ENCODE measurements around the gene PAGE5. TPM values are rescaled to one million over a fixed set of nuclear protein-coding genes. Genes with fewer than 3 reads are reported as not detected.

Gene PAGE5
- total RNA-seq = not detected in 2 replicates
- long read RNA-seq = 0 reads

GRCh38 chrX:55220119-55220794, at the start of gene PAGE5:
Gene PAGE5 (plus strand): TSS chrX:55220346. CDS start chrX:55221383, 1,037 bp downstream.
- Mint-ChIP-seq H3K27me3 (no peaks in the 10 kb centered on the region), H3K4me1 (ENCODE audit: low read depth) (no peaks in the 10 kb centered on the region), H3K4me3 (ENCODE audit: low read depth) (no peak within 1 kb of the TSS), H3K27ac (no peak within 1 kb of the TSS), H3K9me3 (ENCODE audit: low read depth) (peaks cover 31% of the 10 kb centered on the region), H3K36me3 (ENCODE audit: insufficient read depth) (no peaks in the 10 kb centered on the region)
- DNase-seq (ENCODE audit: low spot score, unreplicated experiment) = no peak
- TF ChIP-seq, protein P1, sequence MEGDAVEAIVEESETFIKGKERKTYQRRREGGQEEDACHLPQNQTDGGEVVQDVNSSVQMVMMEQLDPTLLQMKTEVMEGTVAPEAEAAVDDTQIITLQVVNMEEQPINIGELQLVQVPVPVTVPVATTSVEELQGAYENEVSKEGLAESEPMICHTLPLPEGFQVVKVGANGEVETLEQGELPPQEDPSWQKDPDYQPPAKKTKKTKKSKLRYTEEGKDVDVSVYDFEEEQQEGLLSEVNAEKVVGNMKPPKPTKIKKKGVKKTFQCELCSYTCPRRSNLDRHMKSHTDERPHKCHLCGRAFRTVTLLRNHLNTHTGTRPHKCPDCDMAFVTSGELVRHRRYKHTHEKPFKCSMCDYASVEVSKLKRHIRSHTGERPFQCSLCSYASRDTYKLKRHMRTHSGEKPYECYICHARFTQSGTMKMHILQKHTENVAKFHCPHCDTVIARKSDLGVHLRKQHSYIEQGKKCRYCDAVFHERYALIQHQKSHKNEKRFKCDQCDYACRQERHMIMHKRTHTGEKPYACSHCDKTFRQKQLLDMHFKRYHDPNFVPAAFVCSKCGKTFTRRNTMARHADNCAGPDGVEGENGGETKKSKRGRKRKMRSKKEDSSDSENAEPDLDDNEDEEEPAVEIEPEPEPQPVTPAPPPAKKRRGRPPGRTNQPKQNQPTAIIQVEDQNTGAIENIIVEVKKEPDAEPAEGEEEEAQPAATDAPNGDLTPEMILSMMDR (IDR thresholded peaks at IDR 0.05; ENCODE audit: unreplicated experiment) = no peak

DNA sequence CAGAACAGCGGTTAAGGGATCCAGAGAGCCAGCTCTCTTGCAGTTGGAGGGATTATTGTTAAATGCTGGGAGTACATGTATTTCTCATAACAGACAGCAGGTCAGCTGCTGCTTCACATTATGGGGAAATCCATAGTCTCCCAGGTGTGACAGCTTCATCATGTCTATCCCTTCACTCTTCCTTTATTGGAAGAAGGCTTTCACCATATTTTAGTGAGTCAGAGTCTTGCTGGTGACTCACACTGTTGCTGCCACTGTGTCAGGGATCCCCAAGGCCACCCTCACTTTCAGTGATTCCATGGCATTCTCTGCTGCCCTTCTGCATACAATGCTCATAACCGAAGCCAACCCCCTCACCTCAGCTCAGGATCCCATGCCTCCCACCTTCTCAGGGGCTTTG, 32.9 kb upstream of the PAGE5 start:
- TF ChIP-seq, protein P1 (IDR thresholded peaks at IDR 0.05; ENCODE audit: unreplicated experiment) = no peak
- H3K4me3 Mint-ChIP-seq (ENCODE audit: low read depth) = no peak overlapping the region
- no peak overlapping the region for H3K27ac Mint-ChIP-seq
- H3K9me3 Mint-ChIP-seq (ENCODE audit: low read depth) = peaks cover 30% of the 10 kb centered on the region
- no peaks in the 10 kb centered on the region for H3K36me3 Mint-ChIP-seq (ENCODE audit: insufficient read depth)
- no peaks in the 10 kb centered on the region for H3K27me3 Mint-ChIP-seq
- no peak for DNase-seq (ENCODE audit: low spot score, unreplicated experiment)
- no peaks in the 10 kb centered on the region for H3K4me1 Mint-ChIP-seq (ENCODE audit: low read depth)

DNA sequence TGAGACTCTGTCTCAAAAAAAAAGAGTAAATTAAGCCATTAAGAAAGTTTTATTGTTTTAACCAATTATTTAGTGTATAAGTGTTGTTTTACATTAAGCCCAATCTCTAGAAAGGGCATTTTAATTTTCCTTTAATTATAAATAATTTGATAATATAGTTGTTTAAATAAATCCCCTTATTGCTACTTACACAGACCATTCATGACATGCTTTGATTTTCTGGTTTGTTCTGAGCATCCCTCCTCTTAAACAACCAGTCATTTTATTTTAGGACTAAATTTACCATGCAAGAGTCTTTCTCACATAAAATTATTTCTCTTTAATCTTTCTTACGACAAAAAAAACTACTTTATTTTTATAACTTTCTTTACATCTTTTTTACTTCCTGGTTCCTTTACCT, 23.5 kb upstream of the PAGE5 start:
- DNase-seq (ENCODE audit: low spot score, unreplicated experiment) = no peak
- no peak overlapping the region for H3K4me3 Mint-ChIP-seq (ENCODE audit: low read depth)
- H3K27me3 Mint-ChIP-seq = no peaks in the 10 kb centered on the region
- no peaks in the 10 kb centered on the region for H3K36me3 Mint-ChIP-seq (ENCODE audit: insufficient read depth)
- TF ChIP-seq, protein P1 (IDR thresholded peaks at IDR 0.05; ENCODE audit: unreplicated experiment) = no peak
- no peak overlapping the region for H3K27ac Mint-ChIP-seq
- no peaks in the 10 kb centered on the region for H3K4me1 Mint-ChIP-seq (ENCODE audit: low read depth)
- peaks cover 40% of the 10 kb centered on the region for H3K9me3 Mint-ChIP-seq (ENCODE audit: low read depth)

- Mint-ChIP-seq H3K9me3 (ENCODE audit: low read depth) (peaks cover 37% of the 10 kb centered on the region), H3K36me3 (ENCODE audit: insufficient read depth) (no peaks in the 10 kb centered on the region), H3K27me3 (no peaks in the 10 kb centered on the region), H3K4me1 (ENCODE audit: low read depth) (no peaks in the 10 kb centered on the region), H3K4me3 (ENCODE audit: low read depth) (no peak overlapping the region), H3K27ac (no peak overlapping the region)
- DNase-seq (ENCODE audit: low spot score, unreplicated experiment) = no peak
- TF ChIP-seq, protein P1 (IDR thresholded peaks at IDR 0.05; ENCODE audit: unreplicated experiment) = no peak
These were observed 18.1 kb upstream of the PAGE5 start for GRCh38 chrX:55201930-55202579.

- H3K9me3 Mint-ChIP-seq (ENCODE audit: low read depth) = peaks cover 37% of the 10 kb centered on the region
- no peaks in the 10 kb centered on the region for H3K27me3 Mint-ChIP-seq
- no peak overlapping the region for H3K27ac Mint-ChIP-seq
- TF ChIP-seq, protein P1 (IDR thresholded peaks at IDR 0.05; ENCODE audit: unreplicated experiment) = no peak
- no peaks in the 10 kb centered on the region for H3K36me3 Mint-ChIP-seq (ENCODE audit: insufficient read depth)
- H3K4me3 Mint-ChIP-seq (ENCODE audit: low read depth) = no peak overlapping the region
- no peaks in the 10 kb centered on the region for H3K4me1 Mint-ChIP-seq (ENCODE audit: low read depth)
- no peak for DNase-seq (ENCODE audit: low spot score, unreplicated experiment)
These were observed 13.8 kb upstream of the PAGE5 start for GRCh38 chrX:55206162-55206941.

All from progenitor cell of endocrine pancreas (in vitro differentiated cells).